Keratinocyte (primary cell): ENCODE measurements around the gene SLC36A3. TPM values are rescaled to one million over a fixed set of nuclear protein-coding genes. Genes with fewer than 3 reads are reported as not detected.

ENCODE experiments used
- DNase-seq: peaks from one replicate; pipeline ENCODE4 v3.0.0-alpha.2; 2011; ENCODE audit warnings: low read depth, missing footprints, low spot score
- FAIRE-seq: peaks from 2 replicates; lab custom pipeline; 2011; peaks lifted over from hg19 to GRCh38; lab: Jason Lieb, UNC
- H2AFZ ChIP-seq: 2 replicates; pipeline ENCODE4 v1.6.0; 2012; ENCODE audit warnings: low read length, control low read depth, inconsistent platforms; ENCODE audit not compliant: control insufficient read depth
- H3K27ac ChIP-seq: 2 replicates; pipeline ENCODE4 v1.5.1; 2011; ENCODE audit warnings: low read length; ENCODE audit not compliant: control insufficient read depth, insufficient read depth
- H3K27me3 ChIP-seq: 3 replicates; pipeline ENCODE4 v1.6.0; 2011; ENCODE audit warnings: low read length; ENCODE audit not compliant: control insufficient read depth, insufficient read depth; ENCODE audit errors: extremely low read depth
- H3K36me3 ChIP-seq, 2 experiments: 2 replicates in 1 of 2; 3 replicates in 1 of 2; pipeline ENCODE4 v1.5.1; 2011; ENCODE audit warnings: low read length in 2 of 2, mild to moderate bottlenecking in 1 of 2; ENCODE audit not compliant: control insufficient read depth in 2 of 2, insufficient read depth in 2 of 2; ENCODE audit errors: extremely low read depth in 1 of 2
- H3K4me1 ChIP-seq: 3 replicates; pipeline ENCODE4 v1.5.1; 2011; ENCODE audit warnings: low read length; ENCODE audit not compliant: control insufficient read depth, insufficient read depth; ENCODE audit errors: extremely low read depth
- H3K4me2 ChIP-seq: 3 replicates; pipeline ENCODE4 v1.6.0; 2011; ENCODE audit warnings: low read depth, low read length; ENCODE audit not compliant: control insufficient read depth, insufficient read depth; ENCODE audit errors: extremely low read depth
- H3K4me3 ChIP-seq, 3 experiments: fragments of 200-600 bp in 1 of 3; sonication (generic) in 1 of 3; 2 replicates in 2 of 3; 3 replicates in 1 of 3; pipeline ENCODE4 v1.5.1; 2011 to 2016; ENCODE audit warnings: low read length in 3 of 3, mild to moderate bottlenecking in 3 of 3, control low read depth in 2 of 3, inconsistent platforms in 1 of 3, low read depth in 1 of 3, mixed read lengths in 1 of 3, mixed run types in 1 of 3, moderate library complexity in 1 of 3; ENCODE audit not compliant: control insufficient read depth in 2 of 3, insufficient read depth in 2 of 3; ENCODE audit errors: extremely low read depth in 1 of 3
- H3K79me2 ChIP-seq: 2 replicates; pipeline ENCODE4 v1.6.0; 2012; ENCODE audit warnings: low read length; ENCODE audit not compliant: control insufficient read depth, insufficient read depth
- H3K9ac ChIP-seq: 3 replicates; pipeline ENCODE4 v1.6.0; 2011; ENCODE audit warnings: low read length; ENCODE audit not compliant: control insufficient read depth, insufficient read depth; ENCODE audit errors: extremely low read depth
- H3K9me1 ChIP-seq: 3 replicates; pipeline ENCODE4 v1.6.0; 2011; ENCODE audit warnings: low read length; ENCODE audit not compliant: control insufficient read depth, insufficient read depth; ENCODE audit errors: extremely low read depth
- H3K9me3 ChIP-seq: 2 replicates; pipeline ENCODE4 v1.5.1; 2012; ENCODE audit warnings: low read depth, low read length; ENCODE audit not compliant: control insufficient read depth
- H4K20me1 ChIP-seq: 3 replicates; pipeline ENCODE4 v1.6.0; 2011; ENCODE audit warnings: low read length; ENCODE audit not compliant: control insufficient read depth, insufficient read depth; ENCODE audit errors: extremely low read depth
- EZH2 ChIP-seq: IDR thresholded peaks from one replicate; pipeline ENCODE4 v1.6.1; 2012; ENCODE audit warnings: inconsistent platforms, mild to moderate bottlenecking, low read length, moderate library complexity
- dilution Hi-C: fragments of 300-500 bp; cut with MboI; formaldehyde crosslinking; loops from one replicate; pipeline ENCODE4 v1.7.0; 2020; ENCODE audit warnings: low sequenced_read_pairs; ENCODE audit not compliant: extremely low pct_ligation_motif_present
- polyA plus RNA-seq, 5 experiments: library from polyadenylated mRNA; depleted of rRNA in 3 of 5; stranded (reverse) in 3 of 5; stranded (forward) in 1 of 5; unstranded in 1 of 5; fragments of >200 nt; gene quantifications; 1 replicate in 1 of 5; 2 replicates in 3 of 5; 3 replicates in 1 of 5; pipeline versions ENCODE4 v1.2.1 to v1.2.3, GENCODE V29; 2011 to 2012; ENCODE audit warnings: missing spikeins in 2 of 5, low read depth in 1 of 5, low replicate concordance in 1 of 5
- TF ChIP-seq, protein P1 (sequence below), 3 experiments: IDR thresholded peaks in 1 of 3; conservative IDR thresholded peaks in 1 of 3; optimal IDR thresholded peaks in 1 of 3; 2 replicates in 2 of 3; 3 replicates in 1 of 3; pipeline versions ENCODE3 to v1.5.1; 2011; ENCODE audit warnings: low read length in 3 of 3, mild to moderate bottlenecking in 3 of 3, moderate library complexity in 2 of 3, control low read depth in 1 of 3, inconsistent platforms in 1 of 3; ENCODE audit not compliant: insufficient read depth in 2 of 3; ENCODE audit errors: extremely low read depth in 1 of 3

Gene SLC36A3
- polyA plus RNA-seq, 1 donor (not counting 4 experiments of a cell fraction or from before 2014, with no cell fraction given): not detected

GRCh38 chr5:151239237-151239861 is 64.2 kb downstream of the SLC36A3 start:
- Histone ChIP-seq H3K27ac (no peak overlapping the region), H3K4me1 (no peaks in the 10 kb centered on the region), H3K27me3 (peaks cover 9% of the 10 kb centered on the region), H3K79me2 (no peaks in the 10 kb centered on the region), H3K9me3 (no peaks in the 10 kb centered on the region), H3K4me2 (no peak overlapping the region), H4K20me1 (no peaks in the 10 kb centered on the region), H3K4me3 (no peak overlapping the region), H2AFZ (no peak overlapping the region), H3K36me3 (no peaks in the 10 kb centered on the region), H3K9me1 (no peaks in the 10 kb centered on the region), H3K9ac (no peak overlapping the region)
- FAIRE-seq (peak; percentile 20), DNase-seq (no peak)
- dilution Hi-C loops: no loop called here
- TF ChIP-seq, protein P1, sequence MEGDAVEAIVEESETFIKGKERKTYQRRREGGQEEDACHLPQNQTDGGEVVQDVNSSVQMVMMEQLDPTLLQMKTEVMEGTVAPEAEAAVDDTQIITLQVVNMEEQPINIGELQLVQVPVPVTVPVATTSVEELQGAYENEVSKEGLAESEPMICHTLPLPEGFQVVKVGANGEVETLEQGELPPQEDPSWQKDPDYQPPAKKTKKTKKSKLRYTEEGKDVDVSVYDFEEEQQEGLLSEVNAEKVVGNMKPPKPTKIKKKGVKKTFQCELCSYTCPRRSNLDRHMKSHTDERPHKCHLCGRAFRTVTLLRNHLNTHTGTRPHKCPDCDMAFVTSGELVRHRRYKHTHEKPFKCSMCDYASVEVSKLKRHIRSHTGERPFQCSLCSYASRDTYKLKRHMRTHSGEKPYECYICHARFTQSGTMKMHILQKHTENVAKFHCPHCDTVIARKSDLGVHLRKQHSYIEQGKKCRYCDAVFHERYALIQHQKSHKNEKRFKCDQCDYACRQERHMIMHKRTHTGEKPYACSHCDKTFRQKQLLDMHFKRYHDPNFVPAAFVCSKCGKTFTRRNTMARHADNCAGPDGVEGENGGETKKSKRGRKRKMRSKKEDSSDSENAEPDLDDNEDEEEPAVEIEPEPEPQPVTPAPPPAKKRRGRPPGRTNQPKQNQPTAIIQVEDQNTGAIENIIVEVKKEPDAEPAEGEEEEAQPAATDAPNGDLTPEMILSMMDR (optimal IDR thresholded peaks at IDR 0.05 in 1 of 3, IDR thresholded peaks at IDR 0.05 in 1 of 3, conservative IDR thresholded peaks at IDR 0.05 in 1 of 3; ENCODE audit: extremely low read depth in 1 of 3, insufficient read depth in 2 of 3, low read length in 3 of 3): peak; percentile 75 to 94 (median 81)
- no peak for TF ChIP-seq EZH2

GRCh38 chr5:151238303-151238741 is 65.2 kb downstream of the SLC36A3 start:
- Histone ChIP-seq H3K27me3 (peaks cover 9% of the 10 kb centered on the region), H4K20me1 (no peaks in the 10 kb centered on the region), H3K4me3 (no peak overlapping the region), H2AFZ (no peak overlapping the region), H3K9me3 (no peaks in the 10 kb centered on the region), H3K4me1 (no peaks in the 10 kb centered on the region), H3K27ac (no peak overlapping the region), H3K9me1 (no peaks in the 10 kb centered on the region), H3K9ac (no peak overlapping the region), H3K36me3 (no peaks in the 10 kb centered on the region), H3K79me2 (no peaks in the 10 kb centered on the region), H3K4me2 (no peak overlapping the region)
- FAIRE-seq (no peak), DNase-seq (no peak)
- dilution Hi-C loops: no loop called here
- TF ChIP-seq, protein P1 (optimal IDR thresholded peaks at IDR 0.05 in 1 of 3, IDR thresholded peaks at IDR 0.05 in 1 of 3, conservative IDR thresholded peaks at IDR 0.05 in 1 of 3; ENCODE audit: extremely low read depth in 1 of 3, insufficient read depth in 2 of 3, low read length in 3 of 3): no peak
- no peak for TF ChIP-seq EZH2
